Measurements from ENCODE around the gene UNC13C. TPM values are rescaled to one million over a fixed set of nuclear protein-coding genes. Genes with fewer than 3 reads are reported as not detected.
"Not testable (repeated sequence)": the region's sequence is repeated elsewhere in the genome, so short reads cannot be mapped to it uniquely, and the experiment has no call there.

UNC13C gene
- 18.8 TPM for total RNA-seq

- no peak for DNase-seq (ENCODE audit: low spot score in 2 of 2)
These were observed at the start of gene UNC13C for GRCh38 chr15:53978253-53978906. Gene UNC13C (plus strand): TSS chr15:53978441. CDS start chr15:54012904, 34,463 bp downstream.

GRCh38 chr15:53936137-53936536 is 42.1 kb upstream of the UNC13C start:
- DNase-seq (ENCODE audit: low spot score in 2 of 2) (no peak), FAIRE-seq (no peak)

More at GRCh38 chr15:53978253-53978906, at the start of gene UNC13C:
- FAIRE-seq: no peak

GRCh38 chr15:53937632-53938031 is 40.6 kb upstream of the UNC13C start:
- not testable (repeated sequence) for FAIRE-seq; DNase-seq (ENCODE audit: low spot score in 2 of 2)

GRCh38 chr15:53950572-53950971 is 27.7 kb upstream of the UNC13C start:
- DNase-seq (ENCODE audit: low spot score in 2 of 2) (no peak), FAIRE-seq (no peak)

- DNase-seq (ENCODE audit: low spot score in 2 of 2) (no peak), FAIRE-seq (no peak)
These were observed 22.8 kb upstream of the UNC13C start for GRCh38 chr15:53955396-53955795.

- DNase-seq (ENCODE audit: low spot score in 2 of 2): no peak
- no peak for FAIRE-seq
These were observed 15.3 kb upstream of the UNC13C start for GRCh38 chr15:53962646-53963561.

GRCh38 chr15:53963801-53964200 is 14.4 kb upstream of the UNC13C start:
- DNase-seq (ENCODE audit: low spot score in 2 of 2) (no peak), FAIRE-seq (no peak)

- FAIRE-seq (no peak), DNase-seq (ENCODE audit: low spot score in 2 of 2) (no peak)
These were observed 4.1 kb upstream of the UNC13C start for GRCh38 chr15:53974121-53974520.

- DNase-seq (ENCODE audit: low spot score in 2 of 2) (no peak), FAIRE-seq (no peak)
These were observed 3.4 kb upstream of the UNC13C start for GRCh38 chr15:53974813-53975212.

- no peak for FAIRE-seq
These were observed 1.3 kb upstream of the UNC13C start for GRCh38 chr15:53976844-53977392.

GRCh38 chr15:53979051-53979788 is 979 bp downstream of the UNC13C start:
- DNase-seq (ENCODE audit: low spot score in 2 of 2) (no peak), FAIRE-seq (no peak)

More at GRCh38 chr15:53976844-53977392, 1.3 kb upstream of the UNC13C start:
- no peak for DNase-seq (ENCODE audit: low spot score in 2 of 2)

GRCh38 chr15:53980021-53980420 is 1.8 kb downstream of the UNC13C start:
- DNase-seq (ENCODE audit: low spot score in 2 of 2) (no peak), FAIRE-seq (no peak)

GRCh38 chr15:53982071-53982680 is 3.9 kb downstream of the UNC13C start:
- DNase-seq (ENCODE audit: low spot score in 2 of 2): no peak
- FAIRE-seq: no peak

- FAIRE-seq (no peak), DNase-seq (ENCODE audit: low spot score in 2 of 2) (no peak)
These were observed 4.6 kb downstream of the UNC13C start for GRCh38 chr15:53982876-53983275.

- FAIRE-seq: no peak
- no peak for DNase-seq (ENCODE audit: low spot score in 2 of 2)
These were observed 6.0 kb downstream of the UNC13C start for GRCh38 chr15:53984221-53984620.

- DNase-seq (ENCODE audit: low spot score in 2 of 2) (no peak), FAIRE-seq (no peak)
These were observed 7.3 kb downstream of the UNC13C start for GRCh38 chr15:53985562-53985961.

- DNase-seq (ENCODE audit: low spot score in 2 of 2) (no peak), FAIRE-seq (no peak)
These were observed 9.2 kb downstream of the UNC13C start for GRCh38 chr15:53987480-53987879.

- FAIRE-seq: no peak
These were observed 29.0 kb downstream of the UNC13C start for GRCh38 chr15:54007256-54007655.

GRCh38 chr15:54011656-54012055 is 33.4 kb downstream of the UNC13C start:
- no peak for FAIRE-seq
- no peak for DNase-seq (ENCODE audit: low spot score in 2 of 2)

More at GRCh38 chr15:54007256-54007655, 29.0 kb downstream of the UNC13C start:
- no peak for DNase-seq (ENCODE audit: low spot score in 2 of 2)

GRCh38 chr15:54014067-54014655 is 35.9 kb downstream of the UNC13C start:
- FAIRE-seq (no peak), DNase-seq (ENCODE audit: low spot score in 2 of 2) (no peak)

All from frontal cortex (tissue), 4 donors.